ENCODE results near the gene PARVG.

- TF ChIP-seq POLR2A (IDR thresholded peaks at IDR 0.05; ENCODE audit: low read length) (no peak), GATA1 (IDR thresholded peaks at IDR 0.05; ENCODE audit: low read depth, low read length) (no peak)
Observed at GRCh38 chr22:44229331-44229730, 48.6 kb downstream of the PARVG start.

Measured in erythroblast (primary cell).